ENCODE data around the gene PACS2. TPM values are rescaled to one million over a fixed set of nuclear protein-coding genes. Genes with fewer than 3 reads are reported as not detected.

PACS2 gene
- total RNA-seq, 1 experiment from 2014 or later: 55.2 TPM

DNA sequence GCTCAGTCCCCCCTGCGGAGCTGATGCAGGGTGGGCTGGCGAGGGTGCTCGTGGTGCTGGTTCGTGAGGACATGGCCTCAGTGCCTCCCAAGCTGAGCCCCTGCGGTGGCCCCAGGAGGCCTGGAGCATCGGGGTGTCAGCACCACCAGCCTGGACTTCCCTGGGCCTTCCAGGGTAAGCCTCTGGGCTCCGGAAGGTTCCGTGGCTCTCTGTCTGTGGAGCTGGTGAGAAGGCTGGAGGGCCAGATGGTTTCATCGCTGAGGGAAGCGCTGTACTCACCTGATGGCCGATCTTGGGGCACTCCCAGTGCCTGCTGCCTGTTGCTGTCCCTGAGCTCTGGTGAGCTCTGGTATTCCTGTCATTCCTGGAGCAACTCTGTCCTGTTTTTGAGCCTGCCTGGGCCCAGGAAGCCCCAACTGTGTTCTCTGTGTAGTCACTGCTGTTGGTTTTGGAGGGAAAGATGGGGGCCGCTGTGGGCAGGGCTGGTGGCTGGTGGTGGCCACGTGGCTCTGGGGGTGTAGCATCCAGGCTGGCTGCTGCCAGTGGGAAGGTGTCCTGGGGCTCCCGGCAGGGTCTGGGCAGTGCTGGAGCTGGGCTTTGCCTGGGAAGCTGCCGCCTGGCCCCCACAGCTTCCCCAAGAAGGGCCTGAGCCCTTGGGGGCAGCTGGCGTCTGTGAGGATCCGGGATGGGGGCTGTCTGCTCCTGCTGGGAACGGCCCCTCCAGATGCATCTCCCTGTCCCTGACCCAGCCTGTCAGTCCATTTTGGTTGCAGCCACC, 123.4 kb downstream of the PACS2 start:
- no TSS peak for BruUV-seq (replicated peaks)
- in situ Hi-C loops (cut with HindIII; ENCODE audit: low pct_unique_long_range_greater_than_20kb, low sequenced_read_pairs) (no loop called here), intact Hi-C loops (cut with micrococcal nuclease; ENCODE audit: unreplicated experiment) (no loop called here)
- ChIA-PET POLR2A (no interaction called here), CTCF (interaction anchor here (0.7 kb wide), 1 partner anchor 11 kb away, joined by 3 read pairs; no protein-coding TSS in a partner anchor)
- Histone ChIP-seq H3K27me3 (ENCODE audit: control insufficient read depth, insufficient read depth, low read length) (no peaks in the 10 kb centered on the region), H3K4me3 (ENCODE audit: low read depth in 2 of 2, low read length in 2 of 2) (no peak overlapping the region), H3K4me1 (ENCODE audit: control insufficient read depth, insufficient read depth, low read length) (no peaks in the 10 kb centered on the region), H3K9me3 (ENCODE audit: control insufficient read depth, insufficient read depth, low read depth, low read length) (no peaks in the 10 kb centered on the region), H3K27ac (ENCODE audit: low read length) (no peak overlapping the region), H3K36me3 (ENCODE audit: control insufficient read depth, insufficient read depth, low read length) (no peaks in the 10 kb centered on the region)
- no peak for DNase-seq (ENCODE audit: low read depth, low spot score)
- ATAC-seq: no peak
- TF ChIP-seq SIN3A (IDR thresholded peaks at IDR 0.05; ENCODE audit: borderline replicate concordance, insufficient read depth, low read depth, low read length) (no peak), POLR2AphosphoS5 (IDR thresholded peaks at IDR 0.05; ENCODE audit: low read depth, low read length) (no peak), TCF7L2 (IDR thresholded peaks at IDR 0.05; ENCODE audit: low read depth, low read length) (no peak)
- TF ChIP-seq, protein P1, sequence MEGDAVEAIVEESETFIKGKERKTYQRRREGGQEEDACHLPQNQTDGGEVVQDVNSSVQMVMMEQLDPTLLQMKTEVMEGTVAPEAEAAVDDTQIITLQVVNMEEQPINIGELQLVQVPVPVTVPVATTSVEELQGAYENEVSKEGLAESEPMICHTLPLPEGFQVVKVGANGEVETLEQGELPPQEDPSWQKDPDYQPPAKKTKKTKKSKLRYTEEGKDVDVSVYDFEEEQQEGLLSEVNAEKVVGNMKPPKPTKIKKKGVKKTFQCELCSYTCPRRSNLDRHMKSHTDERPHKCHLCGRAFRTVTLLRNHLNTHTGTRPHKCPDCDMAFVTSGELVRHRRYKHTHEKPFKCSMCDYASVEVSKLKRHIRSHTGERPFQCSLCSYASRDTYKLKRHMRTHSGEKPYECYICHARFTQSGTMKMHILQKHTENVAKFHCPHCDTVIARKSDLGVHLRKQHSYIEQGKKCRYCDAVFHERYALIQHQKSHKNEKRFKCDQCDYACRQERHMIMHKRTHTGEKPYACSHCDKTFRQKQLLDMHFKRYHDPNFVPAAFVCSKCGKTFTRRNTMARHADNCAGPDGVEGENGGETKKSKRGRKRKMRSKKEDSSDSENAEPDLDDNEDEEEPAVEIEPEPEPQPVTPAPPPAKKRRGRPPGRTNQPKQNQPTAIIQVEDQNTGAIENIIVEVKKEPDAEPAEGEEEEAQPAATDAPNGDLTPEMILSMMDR (IDR thresholded peaks at IDR 0.05): no peak
- TF ChIP-seq, protein P2, sequence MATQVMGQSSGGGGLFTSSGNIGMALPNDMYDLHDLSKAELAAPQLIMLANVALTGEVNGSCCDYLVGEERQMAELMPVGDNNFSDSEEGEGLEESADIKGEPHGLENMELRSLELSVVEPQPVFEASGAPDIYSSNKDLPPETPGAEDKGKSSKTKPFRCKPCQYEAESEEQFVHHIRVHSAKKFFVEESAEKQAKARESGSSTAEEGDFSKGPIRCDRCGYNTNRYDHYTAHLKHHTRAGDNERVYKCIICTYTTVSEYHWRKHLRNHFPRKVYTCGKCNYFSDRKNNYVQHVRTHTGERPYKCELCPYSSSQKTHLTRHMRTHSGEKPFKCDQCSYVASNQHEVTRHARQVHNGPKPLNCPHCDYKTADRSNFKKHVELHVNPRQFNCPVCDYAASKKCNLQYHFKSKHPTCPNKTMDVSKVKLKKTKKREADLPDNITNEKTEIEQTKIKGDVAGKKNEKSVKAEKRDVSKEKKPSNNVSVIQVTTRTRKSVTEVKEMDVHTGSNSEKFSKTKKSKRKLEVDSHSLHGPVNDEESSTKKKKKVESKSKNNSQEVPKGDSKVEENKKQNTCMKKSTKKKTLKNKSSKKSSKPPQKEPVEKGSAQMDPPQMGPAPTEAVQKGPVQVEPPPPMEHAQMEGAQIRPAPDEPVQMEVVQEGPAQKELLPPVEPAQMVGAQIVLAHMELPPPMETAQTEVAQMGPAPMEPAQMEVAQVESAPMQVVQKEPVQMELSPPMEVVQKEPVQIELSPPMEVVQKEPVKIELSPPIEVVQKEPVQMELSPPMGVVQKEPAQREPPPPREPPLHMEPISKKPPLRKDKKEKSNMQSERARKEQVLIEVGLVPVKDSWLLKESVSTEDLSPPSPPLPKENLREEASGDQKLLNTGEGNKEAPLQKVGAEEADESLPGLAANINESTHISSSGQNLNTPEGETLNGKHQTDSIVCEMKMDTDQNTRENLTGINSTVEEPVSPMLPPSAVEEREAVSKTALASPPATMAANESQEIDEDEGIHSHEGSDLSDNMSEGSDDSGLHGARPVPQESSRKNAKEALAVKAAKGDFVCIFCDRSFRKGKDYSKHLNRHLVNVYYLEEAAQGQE (IDR thresholded peaks at IDR 0.05; ENCODE audit: insufficient read depth in 1 of 2, low read depth in 2 of 2, low read length in 1 of 2): no peak

DNA sequence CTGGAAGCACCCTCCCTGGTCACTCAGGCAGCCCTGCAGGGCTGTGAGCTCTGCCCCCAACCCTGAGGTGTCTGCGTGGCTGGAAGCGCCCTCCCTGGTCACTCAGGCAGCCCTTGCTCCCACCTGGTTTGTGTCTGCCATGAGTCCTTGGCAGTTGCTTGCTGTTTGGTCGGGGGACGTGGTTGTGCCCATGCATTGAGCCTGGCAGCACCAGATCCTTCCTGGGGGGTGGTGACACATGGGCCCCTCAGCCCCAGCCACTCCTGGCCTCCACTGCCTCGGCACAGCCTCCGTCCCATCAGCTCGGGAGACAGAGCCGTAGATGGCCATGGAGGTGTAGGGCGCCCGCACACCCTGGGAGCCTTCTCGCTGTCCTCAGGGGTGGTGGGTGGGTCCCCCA, 124.6 kb downstream of the PACS2 start:
- H3K4me3 ChIP-seq (ENCODE audit: low read depth in 2 of 2, low read length in 2 of 2): no peak overlapping the region
- no peaks in the 10 kb centered on the region for H3K4me1 ChIP-seq (ENCODE audit: control insufficient read depth, insufficient read depth, low read length)
- no peaks in the 10 kb centered on the region for H3K27me3 ChIP-seq (ENCODE audit: control insufficient read depth, insufficient read depth, low read length)
- in situ Hi-C loops (cut with HindIII; ENCODE audit: low pct_unique_long_range_greater_than_20kb, low sequenced_read_pairs): no loop called here
- intact Hi-C loops (cut with micrococcal nuclease; ENCODE audit: unreplicated experiment): no loop called here
- TF ChIP-seq SIN3A (IDR thresholded peaks at IDR 0.05; ENCODE audit: borderline replicate concordance, insufficient read depth, low read depth, low read length): no peak
- TF ChIP-seq POLR2AphosphoS5 (IDR thresholded peaks at IDR 0.05; ENCODE audit: low read depth, low read length): no peak
- no peak for TF ChIP-seq TCF7L2 (IDR thresholded peaks at IDR 0.05; ENCODE audit: low read depth, low read length)
- TF ChIP-seq, protein P2 (IDR thresholded peaks at IDR 0.05; ENCODE audit: insufficient read depth in 1 of 2, low read depth in 2 of 2, low read length in 1 of 2): no peak
- TF ChIP-seq, protein P1 (IDR thresholded peaks at IDR 0.05): no peak
- ATAC-seq: no peak
- no peaks in the 10 kb centered on the region for H3K36me3 ChIP-seq (ENCODE audit: control insufficient read depth, insufficient read depth, low read length)
- no peaks in the 10 kb centered on the region for H3K9me3 ChIP-seq (ENCODE audit: control insufficient read depth, insufficient read depth, low read depth, low read length)
- POLR2A ChIA-PET: no interaction called here
- CTCF ChIA-PET: no interaction called here
- BruUV-seq (replicated peaks): no TSS peak
- DNase-seq (ENCODE audit: low read depth, low spot score): no peak
- H3K27ac ChIP-seq (ENCODE audit: low read length): no peak overlapping the region
